D721Med (cell line): ENCODE data around the gene C18orf32.
A peak's percentile ranks its signal among the peaks of the same experiment; 100 is the strongest.

Source experiments
- DNase-seq: peaks from one replicate; pipeline ENCODE4 v3.0.0; 2011; ENCODE audit warnings: low spot score; ENCODE audit not compliant: insufficient read length
- FAIRE-seq: peaks from 2 replicates; lab custom pipeline; 2011; peaks lifted over from hg19 to GRCh38; lab: Jason Lieb, UNC
- TF ChIP-seq, protein P1 (sequence below): IDR thresholded peaks from 2 replicates; pipeline ENCODE4 v1.5.1; 2012; ENCODE audit warnings: mild to moderate bottlenecking, control low read depth; ENCODE audit not compliant: insufficient read depth; ENCODE audit errors: missing control alignments

C18orf32 gene

DNA sequence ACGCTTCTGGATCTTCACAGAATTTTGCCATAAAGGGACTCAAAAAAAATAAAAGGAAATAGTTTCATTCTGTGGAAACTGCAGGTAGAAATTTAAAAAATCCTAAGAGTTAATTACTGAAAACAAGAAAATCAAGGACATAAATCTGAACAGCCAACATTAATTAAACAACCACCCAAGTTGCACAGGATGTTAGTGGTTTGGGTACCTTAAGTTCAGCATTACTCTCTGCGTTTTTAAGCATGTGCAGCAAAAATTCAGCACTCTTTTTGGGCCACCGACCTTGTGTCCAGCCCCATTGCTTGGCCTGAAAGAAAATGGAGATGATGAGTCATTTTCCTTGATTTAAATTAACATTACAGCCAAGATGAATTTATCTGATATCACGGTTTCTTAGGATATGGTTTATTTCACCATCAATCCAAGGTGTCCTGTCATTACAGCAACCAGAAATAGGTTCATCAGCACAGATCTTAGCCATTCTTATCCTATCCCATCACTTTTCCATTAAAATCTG lies 3.3 kb upstream of the C18orf32 start:
- FAIRE-seq (no peak), DNase-seq (no peak)
- TF ChIP-seq, protein P1, sequence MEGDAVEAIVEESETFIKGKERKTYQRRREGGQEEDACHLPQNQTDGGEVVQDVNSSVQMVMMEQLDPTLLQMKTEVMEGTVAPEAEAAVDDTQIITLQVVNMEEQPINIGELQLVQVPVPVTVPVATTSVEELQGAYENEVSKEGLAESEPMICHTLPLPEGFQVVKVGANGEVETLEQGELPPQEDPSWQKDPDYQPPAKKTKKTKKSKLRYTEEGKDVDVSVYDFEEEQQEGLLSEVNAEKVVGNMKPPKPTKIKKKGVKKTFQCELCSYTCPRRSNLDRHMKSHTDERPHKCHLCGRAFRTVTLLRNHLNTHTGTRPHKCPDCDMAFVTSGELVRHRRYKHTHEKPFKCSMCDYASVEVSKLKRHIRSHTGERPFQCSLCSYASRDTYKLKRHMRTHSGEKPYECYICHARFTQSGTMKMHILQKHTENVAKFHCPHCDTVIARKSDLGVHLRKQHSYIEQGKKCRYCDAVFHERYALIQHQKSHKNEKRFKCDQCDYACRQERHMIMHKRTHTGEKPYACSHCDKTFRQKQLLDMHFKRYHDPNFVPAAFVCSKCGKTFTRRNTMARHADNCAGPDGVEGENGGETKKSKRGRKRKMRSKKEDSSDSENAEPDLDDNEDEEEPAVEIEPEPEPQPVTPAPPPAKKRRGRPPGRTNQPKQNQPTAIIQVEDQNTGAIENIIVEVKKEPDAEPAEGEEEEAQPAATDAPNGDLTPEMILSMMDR = no peak

DNA sequence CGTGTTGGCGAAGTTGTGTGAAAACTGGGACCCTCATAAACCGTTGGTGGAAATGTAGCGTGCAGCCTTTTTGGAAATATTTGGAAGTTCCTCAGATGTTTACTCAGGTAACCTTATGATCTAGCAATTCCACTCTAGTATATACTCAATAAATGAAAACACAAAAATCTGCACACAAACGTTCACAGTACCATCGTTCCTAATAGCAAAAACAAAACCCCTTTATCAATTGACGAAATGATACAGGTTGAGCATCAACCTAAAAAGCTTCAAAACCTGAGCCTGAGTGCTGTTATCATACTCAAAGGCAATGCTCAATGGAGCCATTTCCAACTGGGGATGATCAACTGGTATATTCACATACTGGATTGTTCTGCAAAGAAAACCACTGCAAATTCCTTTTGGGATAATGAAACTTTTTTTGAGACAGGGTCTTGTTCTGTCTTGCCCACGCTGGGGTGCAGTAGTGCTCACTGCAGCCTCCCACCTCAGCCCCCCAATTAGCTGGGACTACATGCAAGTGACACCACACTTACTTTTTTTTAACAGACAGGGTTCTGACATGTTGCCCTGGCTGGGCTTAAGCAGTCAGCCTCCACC lies 777 bp upstream of the C18orf32 start:
- TF ChIP-seq, protein P1 = no peak
- DNase-seq = no peak
- FAIRE-seq = no peak

DNA sequence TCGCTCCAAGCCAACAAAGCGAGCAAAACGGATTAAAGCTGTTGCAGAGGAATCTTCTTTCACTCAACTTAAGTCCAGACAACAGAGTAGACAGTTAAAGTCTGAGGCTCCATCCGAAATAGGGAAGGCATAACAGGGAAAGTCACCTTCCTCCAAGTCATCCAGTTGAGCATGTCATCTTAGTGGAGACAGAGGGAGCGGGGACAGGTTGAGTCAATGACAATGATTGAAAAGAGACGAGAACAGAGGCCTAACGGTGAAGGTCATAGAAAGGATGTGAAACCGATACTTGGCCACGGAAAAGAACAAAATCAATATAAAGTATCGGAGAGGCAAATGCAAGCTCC lies 455 bp downstream of the C18orf32 start:
- TF ChIP-seq, protein P1 = no peak
- no peak for FAIRE-seq
- DNase-seq = no peak

DNA sequence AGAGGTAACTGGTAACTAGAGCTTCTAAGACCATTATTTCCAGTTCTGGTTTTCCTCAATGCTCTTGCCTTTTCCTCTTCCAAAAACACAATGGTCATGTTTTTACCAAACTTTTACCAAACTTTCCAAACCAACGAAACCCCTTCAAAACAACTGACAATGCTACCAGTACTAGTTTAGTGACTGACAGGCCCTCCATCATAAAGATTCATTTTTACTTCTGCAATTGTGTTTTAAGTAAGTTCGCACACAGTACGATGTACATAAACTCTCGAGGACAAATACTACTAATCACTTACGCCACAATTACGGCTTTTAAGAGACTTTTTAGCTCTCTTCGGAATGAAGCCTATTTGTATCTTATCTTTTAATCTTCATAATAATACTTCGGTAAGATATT lies 900 bp downstream of the C18orf32 start:
- TF ChIP-seq, protein P1 = no peak
- peak; percentile 35 for FAIRE-seq
- DNase-seq = no peak

DNA sequence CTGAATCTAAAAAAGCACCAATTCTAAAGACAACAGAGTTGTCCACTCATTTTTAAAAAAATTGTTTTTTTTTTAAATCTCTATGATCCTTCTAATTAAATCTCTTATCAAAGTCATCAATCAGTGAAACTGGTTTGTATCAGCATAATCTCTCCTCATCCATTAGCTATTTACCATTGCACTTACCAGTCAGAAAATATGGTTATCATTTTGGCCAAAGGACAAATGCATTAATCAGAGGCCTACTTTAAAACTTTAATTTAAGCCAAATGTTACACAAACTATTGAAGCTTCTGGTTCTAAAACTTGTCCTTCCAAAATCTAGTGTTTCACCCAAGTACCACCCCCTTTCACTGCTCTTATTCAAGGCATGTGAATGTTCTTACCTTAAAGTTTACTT lies 3.8 kb downstream of the C18orf32 start:
- TF ChIP-seq, protein P1 = no peak
- FAIRE-seq = no peak
- DNase-seq = no peak

DNA sequence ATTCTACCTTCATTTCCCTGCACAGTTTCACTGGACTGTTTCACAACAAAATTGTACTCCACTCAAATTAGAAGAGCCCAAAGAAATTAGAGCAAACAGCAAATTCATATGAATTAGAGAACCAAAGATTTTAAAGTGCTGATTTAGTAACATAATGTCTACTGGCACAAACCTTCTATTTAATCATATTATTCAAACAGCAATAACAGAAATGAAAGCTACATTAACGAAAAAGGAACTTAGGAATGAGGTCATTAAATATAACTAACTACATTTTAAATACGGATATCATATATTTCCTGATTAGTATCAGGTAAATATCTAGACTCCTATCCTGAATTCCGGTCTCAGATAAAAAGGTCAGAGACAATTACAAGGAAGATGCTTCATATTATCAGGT lies 5.1 kb downstream of the C18orf32 start:
- DNase-seq (no peak), FAIRE-seq (no peak)

DNA sequence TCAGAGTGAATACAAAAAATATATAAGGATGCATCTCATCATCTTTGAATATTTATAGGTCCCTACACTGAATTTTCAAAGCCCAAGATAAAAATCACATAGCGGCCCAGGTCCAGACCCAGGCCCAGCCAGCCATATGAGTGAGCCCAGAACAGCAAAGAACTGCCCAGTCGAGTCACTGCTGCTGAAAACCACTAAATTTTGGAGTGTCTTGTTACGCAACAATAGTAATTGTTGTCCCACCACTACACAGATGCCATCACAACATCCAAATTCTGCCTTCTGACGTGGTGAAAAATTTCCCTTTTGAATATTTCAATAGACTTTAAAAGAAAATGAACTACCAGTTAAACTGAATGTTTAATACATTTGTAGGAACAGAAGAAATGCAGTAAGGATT lies 5.7 kb downstream of the C18orf32 start:
- DNase-seq (no peak), FAIRE-seq (no peak)
- TF ChIP-seq, protein P1 = no peak

More for the DNA sequence above, 5.1 kb downstream of the C18orf32 start:
- TF ChIP-seq, protein P1 = no peak
